Neutrophil (primary cell): ENCODE results near the gene ITGA1.

Experiments
- H3K27ac ChIP-seq: fragments of 200-600 bp; sonication (generic); 2 replicates; pipeline ENCODE4 v1.5.1; 2016; ENCODE audit warnings: mild to moderate bottlenecking, moderate library complexity
- H3K27me3 ChIP-seq: fragments of 200-600 bp; sonication (generic); 2 replicates; pipeline ENCODE4 v1.6.0; 2016; ENCODE audit warnings: mild to moderate bottlenecking
- H3K36me3 ChIP-seq: fragments of 200-600 bp; sonication (generic); 2 replicates; pipeline ENCODE4 v1.5.1; 2017
- H3K4me1 ChIP-seq, 2 experiments: fragments of 200-600 bp in 1 of 2; sonication (generic) in 1 of 2; 1 replicate in 1 of 2; 2 replicates in 1 of 2; pipeline versions ENCODE4 v1.5.1 to v1.6.1; 2013 to 2016; ENCODE audit warnings: low read depth in 1 of 2, low read length in 1 of 2, mild to moderate bottlenecking in 1 of 2, moderate library complexity in 1 of 2; ENCODE audit not compliant: control insufficient read depth in 1 of 2, insufficient read depth in 1 of 2
- H3K4me3 ChIP-seq, 2 experiments: fragments of 200-600 bp in 1 of 2; sonication (generic) in 1 of 2; 1 replicate in 1 of 2; 2 replicates in 1 of 2; pipeline ENCODE4 v1.5.1; 2013 to 2016; ENCODE audit warnings: low read depth in 1 of 2, low read length in 1 of 2, mild to moderate bottlenecking in 1 of 2, moderate library complexity in 1 of 2
- H3K9me3 ChIP-seq: fragments of 200-600 bp; sonication (generic); 2 replicates; pipeline ENCODE4 v1.5.1; 2016
- TF ChIP-seq, protein P1 (sequence below): fragments of 200-600 bp; sonication (generic); IDR thresholded peaks from 2 replicates; pipeline ENCODE4 v1.5.1; 2016; ENCODE audit warnings: antibody characterized with exemption

Gene ITGA1

GRCh38 chr5:52854949-52855348 is 67.2 kb downstream of the ITGA1 start:
- TF ChIP-seq, protein P1, sequence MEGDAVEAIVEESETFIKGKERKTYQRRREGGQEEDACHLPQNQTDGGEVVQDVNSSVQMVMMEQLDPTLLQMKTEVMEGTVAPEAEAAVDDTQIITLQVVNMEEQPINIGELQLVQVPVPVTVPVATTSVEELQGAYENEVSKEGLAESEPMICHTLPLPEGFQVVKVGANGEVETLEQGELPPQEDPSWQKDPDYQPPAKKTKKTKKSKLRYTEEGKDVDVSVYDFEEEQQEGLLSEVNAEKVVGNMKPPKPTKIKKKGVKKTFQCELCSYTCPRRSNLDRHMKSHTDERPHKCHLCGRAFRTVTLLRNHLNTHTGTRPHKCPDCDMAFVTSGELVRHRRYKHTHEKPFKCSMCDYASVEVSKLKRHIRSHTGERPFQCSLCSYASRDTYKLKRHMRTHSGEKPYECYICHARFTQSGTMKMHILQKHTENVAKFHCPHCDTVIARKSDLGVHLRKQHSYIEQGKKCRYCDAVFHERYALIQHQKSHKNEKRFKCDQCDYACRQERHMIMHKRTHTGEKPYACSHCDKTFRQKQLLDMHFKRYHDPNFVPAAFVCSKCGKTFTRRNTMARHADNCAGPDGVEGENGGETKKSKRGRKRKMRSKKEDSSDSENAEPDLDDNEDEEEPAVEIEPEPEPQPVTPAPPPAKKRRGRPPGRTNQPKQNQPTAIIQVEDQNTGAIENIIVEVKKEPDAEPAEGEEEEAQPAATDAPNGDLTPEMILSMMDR: no peak
- Histone ChIP-seq H3K4me1 (no peaks in the 10 kb centered on the region), H3K36me3 (no peaks in the 10 kb centered on the region), H3K27me3 (no peaks in the 10 kb centered on the region), H3K9me3 (no peaks in the 10 kb centered on the region), H3K4me3 (no peak overlapping the region), H3K27ac (no peak overlapping the region)

- H3K4me1 ChIP-seq: no peaks in the 10 kb centered on the region
These were observed 68.8 kb downstream of the ITGA1 start for GRCh38 chr5:52856564-52856963.

GRCh38 chr5:52859628-52860027 is 71.9 kb downstream of the ITGA1 start:
- Histone ChIP-seq H3K27me3 (no peaks in the 10 kb centered on the region), H3K9me3 (no peaks in the 10 kb centered on the region), H3K4me3 (no peak overlapping the region), H3K36me3 (no peaks in the 10 kb centered on the region), H3K4me1 (no peaks in the 10 kb centered on the region), H3K27ac (no peak overlapping the region)
- TF ChIP-seq, protein P1: no peak

More at GRCh38 chr5:52856564-52856963, 68.8 kb downstream of the ITGA1 start:
- no peaks in the 10 kb centered on the region for H3K36me3 ChIP-seq
- no peak overlapping the region for H3K27ac ChIP-seq
- no peaks in the 10 kb centered on the region for H3K9me3 ChIP-seq
- no peaks in the 10 kb centered on the region for H3K27me3 ChIP-seq
- TF ChIP-seq, protein P1: no peak
- no peak overlapping the region for H3K4me3 ChIP-seq

DNA sequence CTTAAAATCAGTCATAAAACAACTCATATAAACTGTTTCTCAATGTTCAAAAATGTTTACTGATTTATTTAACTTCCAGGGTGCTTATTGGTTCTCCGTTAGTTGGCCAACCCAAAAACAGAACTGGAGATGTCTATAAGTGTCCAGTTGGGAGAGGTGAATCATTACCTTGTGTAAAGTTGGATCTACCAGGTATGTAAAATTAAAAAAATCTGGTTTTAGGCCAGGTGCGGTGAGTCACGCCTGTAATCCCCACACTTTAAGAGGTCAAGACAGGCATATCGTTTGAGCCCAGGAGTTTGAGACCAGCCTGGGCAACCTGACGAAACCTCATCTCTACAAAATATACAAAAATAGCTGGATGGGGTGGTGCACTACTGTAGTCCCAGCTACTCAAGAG is 73.7 kb downstream of the ITGA1 start:
- Histone ChIP-seq H3K27me3 (no peaks in the 10 kb centered on the region), H3K4me3 (no peak overlapping the region), H3K9me3 (no peaks in the 10 kb centered on the region), H3K4me1 (no peaks in the 10 kb centered on the region), H3K36me3 (no peaks in the 10 kb centered on the region), H3K27ac (no peak overlapping the region)
- TF ChIP-seq, protein P1: no peak

GRCh38 chr5:52863715-52864290 is 76.1 kb downstream of the ITGA1 start:
- TF ChIP-seq, protein P1: no peak
- no peak overlapping the region for H3K4me3 ChIP-seq
- no peaks in the 10 kb centered on the region for H3K36me3 ChIP-seq
- H3K4me1 ChIP-seq: no peaks in the 10 kb centered on the region
- no peak overlapping the region for H3K27ac ChIP-seq
- H3K9me3 ChIP-seq: no peaks in the 10 kb centered on the region
- no peaks in the 10 kb centered on the region for H3K27me3 ChIP-seq
